ENCODE results near the gene KRT222.

Gene KRT222

GRCh38 chr17:40651939-40652338, 13.0 kb downstream of the KRT222 start:
- no peak for DNase-seq

GRCh38 chr17:40648384-40648968, 16.5 kb downstream of the KRT222 start:
- DNase-seq = no peak

- DNase-seq = peak; percentile 85
Measured at GRCh38 chr17:40647624-40648383, 17.2 kb downstream of the KRT222 start, which contains the start of gene SMARCE1. TSS of gene SMARCE1 (minus strand) at chr17:40647818. CDS start at chr17:40645802, 2,016 bp downstream.

DNA sequence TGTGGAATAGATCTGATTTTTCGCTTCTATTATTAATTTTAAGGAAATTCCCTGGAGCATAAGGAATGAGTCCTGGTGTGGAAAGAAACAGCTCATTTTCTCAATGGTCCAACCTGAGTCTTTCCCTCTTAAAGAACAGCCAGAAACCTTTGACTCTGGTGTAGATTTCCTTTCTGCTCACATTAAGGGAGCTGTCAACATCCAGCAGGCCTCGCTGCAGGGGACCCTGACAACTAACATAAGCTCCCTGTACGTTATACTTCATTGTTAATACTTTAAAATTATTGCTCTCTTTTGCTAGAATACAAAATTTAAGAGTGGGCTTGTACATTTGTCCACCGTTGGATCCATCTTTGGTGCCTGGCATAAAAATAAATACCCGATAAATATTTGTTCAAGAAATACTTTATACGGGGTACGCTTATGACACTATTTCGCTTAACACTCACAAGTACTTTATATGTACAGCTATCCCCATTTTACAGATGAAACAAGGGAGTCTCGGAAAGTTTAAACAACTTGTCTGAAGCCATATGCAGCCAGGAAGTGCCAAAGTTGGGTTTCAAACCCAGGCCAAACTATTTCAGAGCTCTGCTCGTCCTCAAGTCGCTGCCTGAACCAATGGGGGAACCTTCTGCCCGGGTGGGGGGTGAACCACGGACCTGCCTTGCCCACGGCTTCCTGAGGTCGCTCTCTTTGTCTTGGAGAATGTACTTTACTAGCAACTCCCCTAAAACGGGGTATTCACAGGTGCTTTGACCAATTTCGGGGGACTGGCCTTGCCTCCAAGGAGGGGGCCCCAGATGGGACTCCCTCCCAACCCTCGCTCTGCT, 18.0 kb downstream of the KRT222 start:
- peak; percentile 4 for DNase-seq

DNA sequence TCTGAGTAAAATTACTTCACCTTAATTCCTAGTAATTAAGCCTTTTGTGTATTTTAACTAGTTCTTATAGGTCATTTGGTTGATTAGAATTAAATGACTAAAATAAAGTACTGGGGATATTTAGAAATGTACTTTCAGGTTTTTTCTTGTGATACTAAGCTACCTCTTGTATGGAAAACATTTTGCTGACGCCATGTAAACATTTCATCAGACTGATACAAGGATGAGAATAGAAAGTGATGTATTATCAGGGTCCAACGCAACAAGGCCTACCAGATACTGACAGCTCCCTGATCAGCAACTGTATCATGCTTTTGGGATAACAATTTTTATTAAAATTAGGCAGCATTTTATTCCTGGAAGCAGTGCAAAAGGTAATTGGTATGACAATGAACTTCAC, 19.0 kb downstream of the KRT222 start:
- no peak for DNase-seq

GRCh38 chr17:40645291-40645690, 19.7 kb downstream of the KRT222 start:
- DNase-seq = no peak

GRCh38 chr17:40637931-40638330, 27.0 kb downstream of the KRT222 start:
- DNase-seq = no peak

- no peak for DNase-seq
Measured at GRCh38 chr17:40633871-40634270, 31.1 kb downstream of the KRT222 start.

GRCh38 chr17:40632216-40632615, 32.8 kb downstream of the KRT222 start:
- DNase-seq = no peak

- DNase-seq = no peak
Measured at GRCh38 chr17:40629842-40630241, 35.1 kb downstream of the KRT222 start.

- no peak for DNase-seq
Measured at GRCh38 chr17:40625311-40625710, 39.7 kb downstream of the KRT222 start.

GRCh38 chr17:40623419-40624210, 41.4 kb downstream of the KRT222 start:
- DNase-seq = no peak

- no peak for DNase-seq
Measured at GRCh38 chr17:40622509-40622928, 42.5 kb downstream of the KRT222 start.

GRCh38 chr17:40621578-40621977, 43.4 kb downstream of the KRT222 start:
- DNase-seq = no peak

DNA sequence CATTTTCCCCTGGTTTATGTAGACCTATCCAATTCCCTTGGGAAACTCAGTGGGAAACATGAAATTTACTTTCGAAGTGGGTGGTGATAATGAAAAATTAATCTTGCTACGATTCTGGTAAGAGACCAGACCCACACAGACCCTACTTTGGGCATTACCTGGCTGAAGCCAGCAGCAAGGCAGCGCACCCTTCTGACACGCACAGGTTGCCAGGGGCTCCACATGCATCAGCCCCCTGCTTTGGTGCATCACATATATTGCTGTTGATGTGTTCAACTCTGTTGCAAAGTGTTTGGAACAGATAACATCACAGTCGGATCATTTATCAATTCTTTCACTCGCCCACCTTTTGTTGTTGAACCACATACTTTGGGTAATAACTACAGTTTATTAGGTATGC, 44.0 kb downstream of the KRT222 start:
- no peak for DNase-seq

DNA sequence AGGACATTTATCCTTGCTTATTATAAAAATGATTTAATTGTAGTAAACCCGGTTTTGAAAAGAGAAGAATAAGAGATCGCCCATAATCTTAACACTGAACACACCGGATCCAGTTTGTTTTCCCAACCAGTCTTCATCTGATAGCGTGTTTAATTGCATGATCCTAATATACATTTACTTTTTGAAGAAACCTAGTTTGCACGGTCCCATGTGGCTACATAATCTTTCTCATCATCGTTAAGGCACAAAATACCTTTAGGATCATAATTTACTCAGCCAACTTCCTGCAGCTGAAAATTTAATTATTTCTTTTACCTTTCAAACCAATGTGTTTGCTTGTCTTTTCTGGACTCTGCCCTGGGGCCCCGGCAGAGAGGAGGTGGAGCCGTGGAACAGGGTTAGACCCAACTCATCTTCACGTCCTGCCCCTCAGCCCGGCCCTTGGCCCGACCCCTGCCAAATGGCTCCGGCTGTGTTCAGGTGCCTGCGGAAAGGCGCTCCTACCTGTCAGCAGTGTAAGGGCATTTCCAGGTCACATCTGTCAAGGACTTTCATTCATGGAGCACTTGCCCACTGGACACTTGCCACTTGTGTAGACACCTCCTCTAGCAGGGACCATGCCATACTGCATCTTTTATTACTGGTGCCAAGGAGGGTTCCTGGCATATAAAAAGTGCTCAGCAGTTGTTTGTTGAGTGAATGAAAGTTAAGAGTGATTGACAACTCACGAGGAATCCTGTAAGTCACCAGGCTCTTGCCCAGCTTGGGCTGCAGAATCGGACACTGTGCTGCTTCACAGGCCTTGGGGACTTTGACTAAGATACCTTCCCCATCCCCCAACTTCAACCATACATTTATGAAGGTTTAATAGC, 46.0 kb downstream of the KRT222 start:
- no peak for DNase-seq

- no peak for DNase-seq
Measured at GRCh38 chr17:40617678-40618240, 47.2 kb downstream of the KRT222 start.

GRCh38 chr17:40616592-40616991, 48.4 kb downstream of the KRT222 start:
- DNase-seq = no peak

DNA sequence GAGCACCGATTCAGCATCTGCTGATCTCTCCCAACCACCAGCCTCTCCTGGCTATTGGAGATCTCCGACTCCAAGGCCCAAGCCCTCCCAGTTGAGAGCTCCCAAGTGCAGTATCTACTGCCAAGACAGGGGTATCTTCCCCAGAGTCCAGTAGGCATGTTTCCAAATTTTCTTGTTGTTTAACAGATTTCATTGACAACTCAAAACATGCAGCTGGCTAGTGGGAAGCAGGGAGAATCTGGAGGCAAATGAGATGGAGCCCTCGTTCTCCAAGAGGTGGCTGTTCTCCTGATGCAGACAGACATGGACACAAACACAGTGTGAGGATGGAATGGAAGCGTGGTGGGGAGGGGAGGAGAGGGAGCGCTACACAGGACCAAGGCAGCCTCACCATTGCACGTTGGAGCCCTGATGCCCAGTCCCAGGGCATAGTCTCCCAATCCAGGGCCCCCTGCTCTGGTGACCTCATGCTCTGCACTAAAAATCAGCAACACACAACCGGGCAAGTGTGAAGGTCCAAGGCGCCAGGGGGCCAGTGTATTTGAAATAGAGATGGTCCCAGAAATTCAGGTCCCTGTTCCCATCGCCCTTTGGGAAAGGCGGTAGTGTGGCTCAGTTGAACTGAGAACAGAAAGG, 49.0 kb downstream of the KRT222 start:
- no peak for DNase-seq

- DNase-seq = peak; percentile 57
Measured at GRCh38 chr17:40615068-40615840, 49.7 kb downstream of the KRT222 start.

Data from COR-L47 (cell line).